Tibial nerve (tissue), 4 donors: Measurements from ENCODE around the gene TGFBI. TPM values are rescaled to one million over a fixed set of nuclear protein-coding genes. Genes with fewer than 3 reads are reported as not detected.

Experiments used
- DNase-seq, 2 donors: peaks; one replicate each; pipeline ENCODE4 v3.0.0-alpha.2; 2019; ENCODE audit warnings: low spot score in 2 of 2
- H3K27ac ChIP-seq, 4 donors: fragments of 200-600 bp; sonication (generic) in 3 of 4; one replicate each; pipeline ENCODE4 v1.5.1; 2017 to 2019; ENCODE audit warnings: mild to moderate bottlenecking in 1 of 4
- H3K27me3 ChIP-seq, 2 donors: fragments of 200-600 bp; sonication (generic) in 1 of 2; one replicate each; pipeline versions ENCODE4 v1.5.1 to v1.6.0; 2017 to 2019
- H3K36me3 ChIP-seq, 3 donors: fragments of 200-600 bp; sonication (generic); one replicate each; pipeline ENCODE4 v1.5.1; 2018 to 2019
- H3K4me1 ChIP-seq, 4 donors: fragments of 200-600 bp; sonication (generic) in 3 of 4; one replicate each; pipeline ENCODE4 v1.5.1; 2017 to 2019
- H3K4me3 ChIP-seq, 4 donors: fragments of 200-600 bp; sonication (generic) in 3 of 4; one replicate each; pipeline ENCODE4 v1.5.1; 2017 to 2019; ENCODE audit warnings: mild to moderate bottlenecking in 1 of 4, moderate library complexity in 1 of 4
- H3K9me3 ChIP-seq, 4 donors: fragments of 200-600 bp; sonication (generic) in 3 of 4; one replicate each; pipeline ENCODE4 v1.5.1; 2017 to 2019
- CTCF ChIP-seq, 5 experiments: fragments of 200-600 bp in 3 of 5; fragments of 450-650 bp in 2 of 5; sonication (generic) in 3 of 5; IDR thresholded peaks; one replicate each; pipeline ENCODE4 v1.5.1; 2016 to 2019; ENCODE audit warnings: antibody characterized with exemption in 5 of 5, mild to moderate bottlenecking in 3 of 5, moderate library complexity in 2 of 5
- EP300 ChIP-seq, 2 donors: sonication (generic); formaldehyde crosslinking; IDR thresholded peaks; one replicate each; pipeline ENCODE4 v1.6.1; 2017; ENCODE audit warnings: antibody characterized with exemption in 2 of 2, mild to moderate bottlenecking in 1 of 2
- POLR2A ChIP-seq, 2 donors: fragments of 450-650 bp; IDR thresholded peaks; one replicate each; pipeline ENCODE4 v1.6.1; 2017; ENCODE audit warnings: antibody characterized with exemption in 2 of 2, mild to moderate bottlenecking in 2 of 2, moderate library complexity in 2 of 2
- WGBS, 2 donors: methylation state at CpG; one replicate each; pipeline ENCODE4 v1.1.5; 2018; 5-methylcytosine and 5-hydroxymethylcytosine counted together
- total RNA-seq, 4 donors: library from RNA; depleted of rRNA; stranded (reverse); fragments of >200 nt; gene quantifications; one replicate each; pipeline ENCODE4 v1.1.0, GENCODE V29; 2016

Gene TGFBI
- total RNA-seq, 4 donors from 2014 or later: 158 to 291 (median 212) TPM

- Histone ChIP-seq H3K27ac (peak overlapping the region in 2 of 4 donors; percentile 14 to 16), H3K9me3 (no peaks in the 10 kb centered on the region), H3K4me1 (peaks cover 0 to 65% (median 10%) of the 10 kb centered on the region in 4 donors), H3K36me3 (no peaks in the 10 kb centered on the region), H3K27me3 (no peaks in the 10 kb centered on the region), H3K4me3 (no peak overlapping the region)
- TF ChIP-seq EP300 (IDR thresholded peaks at IDR 0.05): no peak
- no peak for TF ChIP-seq CTCF (IDR thresholded peaks at IDR 0.05)
- TF ChIP-seq POLR2A (IDR thresholded peaks at IDR 0.05): no peak
- DNase-seq: no peak
- 59 to 67% methylated on average over 7 of the region's 7 CpGs for WGBS, 2 donors
These were observed 14.5 kb upstream of the TGFBI start for GRCh38 chr5:136014049-136015002.

- Histone ChIP-seq H3K36me3 (no peaks in the 10 kb centered on the region), H3K9me3 (no peaks in the 10 kb centered on the region), H3K27me3 (no peaks in the 10 kb centered on the region), H3K4me1 (peaks cover 0 to 71% (median 10%) of the 10 kb centered on the region in 4 donors), H3K27ac (peak overlapping the region in 1 of 4 donors; percentile 6), H3K4me3 (no peak overlapping the region)
- WGBS, 2 donors: 91 to 94% methylated on average over 6 of the region's 6 CpGs
- no peak for DNase-seq
- no peak for TF ChIP-seq POLR2A (IDR thresholded peaks at IDR 0.05)
- no peak for TF ChIP-seq CTCF (IDR thresholded peaks at IDR 0.05)
These were observed 13.8 kb upstream of the TGFBI start for GRCh38 chr5:136015003-136015375.

- Histone ChIP-seq H3K4me1 (peaks cover 0 to 79% (median 12%) of the 10 kb centered on the region in 4 donors), H3K4me3 (no peak overlapping the region)
These were observed 12.7 kb upstream of the TGFBI start for GRCh38 chr5:136015966-136016650.

GRCh38 chr5:136016945-136017530 lies 11.8 kb upstream of the TGFBI start:
- no peaks in the 10 kb centered on the region for H3K36me3 ChIP-seq
- H3K27ac ChIP-seq: peak overlapping the region in 1 of 4 donors; percentile 25
- peaks cover 0 to 77% (median 10%) of the 10 kb centered on the region in 4 donors for H3K4me1 ChIP-seq
- no peak for DNase-seq
- H3K27me3 ChIP-seq: no peaks in the 10 kb centered on the region
- no peaks in the 10 kb centered on the region for H3K9me3 ChIP-seq
- H3K4me3 ChIP-seq: no peak overlapping the region
- no peak for TF ChIP-seq CTCF (IDR thresholded peaks at IDR 0.05)
- no peak for TF ChIP-seq POLR2A (IDR thresholded peaks at IDR 0.05)
- no peak for TF ChIP-seq EP300 (IDR thresholded peaks at IDR 0.05)
- 21 to 36% methylated on average over 2 of the region's 2 CpGs for WGBS, 2 donors

More at GRCh38 chr5:136015966-136016650, 12.7 kb upstream of the TGFBI start:
- WGBS, 2 donors: 80 to 92% methylated on average over 2 of the region's 2 CpGs
- Histone ChIP-seq H3K27me3 (no peaks in the 10 kb centered on the region), H3K9me3 (no peaks in the 10 kb centered on the region), H3K36me3 (no peaks in the 10 kb centered on the region), H3K27ac (peak overlapping the region in 1 of 4 donors; percentile 25)
- TF ChIP-seq POLR2A (IDR thresholded peaks at IDR 0.05): no peak
- no peak for TF ChIP-seq EP300 (IDR thresholded peaks at IDR 0.05)
- TF ChIP-seq CTCF (IDR thresholded peaks at IDR 0.05): no peak
- DNase-seq: no peak
